Fibroblast of skin of abdomen (primary cell): Measurements from ENCODE around the gene IFTAP. TPM values are rescaled to one million over a fixed set of nuclear protein-coding genes. Genes with fewer than 3 reads are reported as not detected.
"Not testable (repeated sequence)": the region's sequence is repeated elsewhere in the genome, so short reads cannot be mapped to it uniquely, and the experiment has no call there.

Experiments
- DNase-seq: peaks from one replicate; pipeline ENCODE4 v3.0.0-alpha.2; 2013
- polyA plus RNA-seq, 2 experiments: library from polyadenylated mRNA; unstranded; fragments of 120-200 nt; gene quantifications; one replicate each; pipeline ENCODE4 v1.2.1, GENCODE V29; 2013; ENCODE audit not compliant: insufficient read length in 2 of 2

IFTAP gene, protein sequence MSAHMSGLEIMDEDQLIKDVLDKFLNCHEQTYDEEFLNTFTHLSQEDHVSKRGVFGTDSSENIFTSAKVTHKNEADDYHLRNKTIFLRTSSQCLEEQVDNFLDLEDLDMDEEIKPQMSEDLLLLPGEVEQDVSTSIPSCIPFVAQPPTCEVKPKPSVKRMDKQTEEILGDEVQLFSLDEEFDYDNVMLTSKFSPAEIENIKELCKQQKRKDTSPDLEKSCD
- polyA plus RNA-seq (2013, experiment 1 of 2; ENCODE audit: insufficient read length), result 32.0 TPM
- 34.1 TPM for polyA plus RNA-seq (2013, experiment 2 of 2; ENCODE audit: insufficient read length)

DNA sequence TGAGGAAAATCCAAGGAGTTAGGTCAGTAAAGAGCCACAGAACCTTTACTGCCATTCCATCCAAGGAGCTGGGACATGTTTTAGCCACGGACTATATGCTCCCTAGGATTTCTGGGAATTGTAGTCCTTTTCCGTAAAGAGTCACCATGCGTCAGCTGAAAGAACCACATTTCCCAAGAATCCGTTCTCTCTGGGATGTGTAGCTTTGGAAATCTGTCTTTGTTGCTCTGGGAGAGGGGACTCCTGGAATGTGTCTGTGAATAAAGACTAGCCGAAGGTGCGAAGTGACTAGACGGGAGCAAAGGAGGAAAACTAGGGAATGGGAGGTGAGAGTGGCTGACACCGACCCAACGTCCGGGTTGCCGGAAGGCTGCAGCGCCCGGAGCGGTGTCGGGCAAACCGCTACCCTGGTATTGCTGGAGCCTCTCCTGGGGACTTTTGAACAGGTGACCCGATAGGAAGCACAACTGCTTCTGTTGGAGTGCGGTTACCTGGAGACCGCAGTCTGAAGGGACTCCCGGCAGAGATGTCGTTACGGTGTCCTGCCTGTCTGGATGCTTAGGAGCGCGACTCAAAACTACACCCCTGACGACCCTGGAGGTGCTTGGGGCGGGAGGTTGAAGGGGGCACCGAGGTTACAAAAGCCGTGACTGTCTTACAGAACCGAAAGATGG is at the start of gene IFTAP:
IFTAP (plus strand) TSS at position 187 of the 674 bp plus-strand sequence. CDS start 15,602 bp downstream, outside the sequence.
- peak; percentile 91 for DNase-seq

DNA sequence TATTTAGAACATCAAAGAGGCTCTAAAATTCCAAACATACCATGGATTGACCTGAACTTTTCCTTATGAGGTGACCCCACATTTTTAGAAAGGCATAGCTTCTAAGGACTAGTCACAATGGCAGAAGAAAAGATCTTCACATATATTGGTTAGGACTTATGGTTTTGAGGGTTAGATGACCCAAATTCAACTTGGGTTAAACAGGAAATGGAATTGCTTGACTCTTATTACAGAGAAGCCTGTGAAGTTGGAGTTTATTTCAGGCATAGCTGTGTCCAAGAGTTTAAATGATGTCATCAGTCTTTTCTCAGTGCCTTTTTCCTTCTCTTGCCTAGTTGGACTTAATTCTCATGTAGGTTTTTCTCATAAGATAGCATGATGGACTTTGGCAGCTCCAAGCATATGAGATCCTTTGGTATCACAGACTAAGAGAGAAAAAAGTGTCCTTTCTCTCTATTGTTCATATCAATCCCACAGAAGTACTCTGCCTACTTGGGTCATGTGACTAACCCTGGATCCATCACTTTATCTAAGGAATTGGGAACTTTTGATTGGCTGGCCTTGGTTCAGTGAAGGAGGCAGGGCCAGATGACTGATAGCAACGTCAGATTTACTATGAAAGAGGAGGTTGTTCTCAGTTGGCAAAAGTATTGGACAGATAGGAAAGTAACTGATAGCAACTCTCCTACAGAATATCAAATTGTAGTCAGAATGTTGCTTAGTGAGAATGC is 43.8 kb upstream of the IFTAP start:
- DNase-seq, result no peak

DNA sequence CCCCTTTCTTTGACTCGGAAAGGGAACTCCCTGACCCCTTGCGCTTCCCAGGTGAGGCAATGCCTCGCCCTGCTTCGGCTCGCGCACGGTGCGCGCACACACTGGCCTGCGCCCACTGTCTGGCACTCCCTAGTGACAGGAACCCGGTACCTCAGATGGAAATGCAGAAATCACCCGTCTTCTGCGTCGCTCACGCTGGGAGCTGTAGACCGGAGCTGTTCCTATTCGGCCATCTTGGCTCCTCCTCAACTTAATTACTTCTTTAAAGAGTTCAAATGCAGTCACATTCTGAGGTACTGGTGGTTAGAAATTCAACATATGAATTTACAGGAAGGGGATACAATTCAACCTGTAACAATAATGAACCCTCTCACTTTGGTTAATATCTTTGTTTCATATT is 36.9 kb upstream of the IFTAP start:
- DNase-seq, result not testable (repeated sequence)

DNA sequence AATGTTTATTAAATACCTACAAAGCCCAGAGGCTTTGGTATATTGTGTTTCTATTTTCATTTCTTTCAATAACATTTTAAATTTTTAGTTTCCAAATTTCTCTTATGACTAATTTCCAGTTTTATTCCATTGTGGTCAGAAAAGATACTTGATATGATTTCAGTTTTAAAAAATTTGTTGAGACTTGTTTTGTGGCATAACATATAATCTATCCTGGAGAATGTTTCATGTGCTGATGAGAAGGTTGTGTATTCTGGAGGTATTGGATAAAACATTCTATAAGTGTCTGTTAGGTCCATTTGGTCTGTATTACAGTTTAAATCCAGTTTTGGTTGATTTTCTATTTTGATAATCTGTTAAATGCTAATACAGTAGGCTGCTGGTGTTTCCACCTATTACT is 36.3 kb upstream of the IFTAP start:
- no peak for DNase-seq

GRCh38 chr11:36558571-36559413 is 35.5 kb upstream of the IFTAP start:
- DNase-seq, result no peak

- peak; percentile 61 for DNase-seq
Measured at GRCh38 chr11:36564376-36565030, 29.8 kb upstream of the IFTAP start.

GRCh38 chr11:36565031-36565610 is 29.2 kb upstream of the IFTAP start:
- no peak for DNase-seq

DNA sequence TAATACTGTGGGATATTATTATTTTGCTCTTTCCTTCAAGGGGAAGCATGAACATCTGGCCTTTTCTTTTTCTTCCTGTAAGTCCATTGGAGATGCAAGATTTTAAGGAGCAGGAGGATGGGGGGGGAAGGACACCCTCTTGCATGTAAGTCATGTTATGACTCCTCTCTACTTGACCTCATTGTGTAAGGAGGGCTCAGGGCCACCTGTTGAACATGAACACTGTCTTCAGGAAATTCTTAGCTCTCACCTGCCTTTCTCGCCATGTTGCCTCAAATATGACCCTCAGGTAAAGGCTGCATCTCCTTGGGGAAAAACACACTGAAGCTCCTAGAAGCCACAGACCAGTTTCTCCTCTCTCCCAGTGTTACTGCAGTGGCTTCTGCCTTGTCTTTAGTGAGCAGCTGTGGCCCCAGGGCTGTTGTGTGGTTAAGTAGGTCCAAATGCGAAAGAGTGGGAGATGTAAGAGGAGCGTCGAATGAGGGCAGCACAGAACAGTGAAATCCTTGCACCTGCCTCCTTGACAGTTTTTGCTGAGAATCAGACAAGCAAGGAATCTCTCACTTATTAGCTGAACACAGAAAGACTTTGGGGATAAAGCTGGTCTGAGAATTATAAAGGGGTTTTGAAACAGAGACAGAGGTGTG is 27.8 kb upstream of the IFTAP start:
- DNase-seq, result no peak

DNA sequence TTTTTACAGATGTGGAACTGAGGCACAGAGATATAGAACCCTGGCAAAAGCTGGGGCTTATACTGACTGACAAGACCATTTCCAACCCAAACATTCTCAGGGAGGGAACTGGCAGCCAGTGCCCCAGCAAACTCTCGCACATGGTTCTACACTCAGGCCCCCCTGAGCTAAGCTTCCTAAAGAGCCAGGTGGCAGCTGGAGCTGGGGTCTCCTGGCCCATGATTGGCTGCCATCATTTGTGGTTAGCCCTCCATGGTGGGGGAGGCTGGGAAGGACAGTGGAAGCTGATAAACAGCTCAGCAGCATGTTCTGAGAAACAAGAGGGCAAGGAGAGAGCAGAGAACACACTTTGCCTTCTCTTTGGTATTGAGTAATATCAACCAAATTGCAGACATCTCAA is 26.6 kb upstream of the IFTAP start, which contains the start of gene RAG1:
RAG1 (plus strand) TSS at position 314 of the 400 bp plus-strand sequence. CDS start 5,298 bp downstream, outside the sequence.
- no peak for DNase-seq

GRCh38 chr11:36569095-36569494 is 25.2 kb upstream of the IFTAP start:
- no peak for DNase-seq

DNA sequence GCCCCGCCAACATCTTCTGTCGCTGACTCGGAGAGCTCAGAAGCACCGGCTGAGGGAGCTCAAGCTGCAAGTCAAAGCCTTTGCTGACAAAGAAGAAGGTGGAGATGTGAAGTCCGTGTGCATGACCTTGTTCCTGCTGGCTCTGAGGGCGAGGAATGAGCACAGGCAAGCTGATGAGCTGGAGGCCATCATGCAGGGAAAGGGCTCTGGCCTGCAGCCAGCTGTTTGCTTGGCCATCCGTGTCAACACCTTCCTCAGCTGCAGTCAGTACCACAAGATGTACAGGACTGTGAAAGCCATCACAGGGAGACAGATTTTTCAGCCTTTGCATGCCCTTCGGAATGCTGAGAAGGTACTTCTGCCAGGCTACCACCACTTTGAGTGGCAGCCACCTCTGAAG is 19.8 kb upstream of the IFTAP start:
- DNase-seq, result no peak

GRCh38 chr11:36577373-36577772 is 16.9 kb upstream of the IFTAP start:
- no peak for DNase-seq

DNA sequence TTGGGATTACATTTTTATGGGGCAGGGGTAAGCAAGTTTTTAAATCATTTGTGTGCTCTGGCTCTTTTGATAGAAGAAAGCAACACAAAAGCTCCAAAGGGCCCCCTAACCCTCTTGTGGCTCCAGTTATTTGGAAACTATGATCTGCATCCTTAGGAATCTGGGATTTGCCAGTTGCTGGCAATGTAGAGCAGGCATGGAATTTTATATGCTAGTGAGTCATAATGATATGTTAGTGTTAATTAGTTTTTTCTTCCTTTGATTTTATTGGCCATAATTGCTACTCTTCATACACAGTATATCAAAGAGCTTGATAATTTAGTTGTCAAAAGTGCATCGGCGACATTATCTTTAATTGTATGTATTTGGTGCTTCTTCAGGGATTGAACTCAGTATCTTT is 16.4 kb upstream of the IFTAP start:
- peak; percentile 71 for DNase-seq

DNA sequence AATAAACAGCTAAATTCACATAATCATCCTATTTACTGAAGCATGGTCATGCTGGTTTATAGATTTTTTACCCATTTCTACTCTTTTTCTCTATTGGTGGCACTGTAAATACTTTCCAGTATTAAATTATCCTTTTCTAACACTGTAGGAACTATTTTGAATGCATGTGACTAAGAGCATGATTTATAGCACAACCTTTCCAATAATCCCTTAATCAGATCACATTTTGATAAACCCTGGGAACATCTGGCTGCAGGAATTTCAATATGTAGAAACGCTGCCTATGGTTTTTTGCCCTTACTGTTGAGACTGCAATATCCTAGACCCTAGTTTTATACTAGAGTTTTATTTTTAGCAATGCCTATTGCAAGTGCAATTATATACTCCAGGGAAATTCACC is 15.8 kb upstream of the IFTAP start:
- DNase-seq, result peak; percentile 11

DNA sequence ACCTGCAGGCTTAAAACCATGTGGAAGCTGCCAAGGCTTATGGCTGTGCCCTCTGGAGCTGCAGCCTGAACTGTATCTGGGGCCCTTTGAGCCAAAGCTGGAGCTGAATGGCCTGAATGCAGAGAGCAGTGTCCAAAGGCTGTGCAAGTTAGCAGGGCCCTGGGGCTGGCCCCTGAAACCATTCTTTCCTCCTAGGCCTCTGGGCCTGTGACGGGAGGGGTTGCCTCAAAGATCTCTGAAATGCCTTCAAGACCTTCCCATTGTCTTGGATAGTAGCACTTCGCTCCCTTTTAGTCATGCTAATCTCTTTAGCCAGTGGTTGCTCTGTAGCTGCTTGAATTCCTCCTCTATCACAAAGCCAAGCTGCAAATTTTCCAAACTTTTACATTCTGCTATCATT is 12.8 kb upstream of the IFTAP start:
- no peak for DNase-seq

GRCh38 chr11:36583667-36584066 is 10.6 kb upstream of the IFTAP start:
- DNase-seq, result no peak

- DNase-seq, result no peak
Measured at GRCh38 chr11:36586543-36586942, 7.8 kb upstream of the IFTAP start.

DNA sequence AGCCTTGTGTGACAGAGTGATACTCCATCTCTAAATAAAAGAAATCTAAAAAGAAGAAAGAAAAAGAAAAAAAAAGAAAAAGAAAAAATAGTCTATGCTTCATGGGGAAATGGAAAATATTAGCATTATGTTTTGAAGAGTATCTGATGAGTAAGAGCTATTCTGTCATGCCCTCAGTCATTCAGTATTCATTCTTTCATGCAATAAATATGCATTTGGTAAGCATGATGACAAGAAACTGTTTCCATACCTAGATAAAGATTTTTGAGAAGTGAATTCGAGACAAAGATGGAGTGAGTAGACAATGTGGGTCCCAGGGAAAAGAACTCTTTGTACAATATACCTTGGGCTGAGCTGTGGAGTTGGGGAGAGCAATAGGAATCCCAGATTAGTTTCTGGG is 6.2 kb upstream of the IFTAP start:
- DNase-seq, result peak; percentile 9

GRCh38 chr11:36590513-36590912 is 3.8 kb upstream of the IFTAP start:
- DNase-seq, result no peak

DNA sequence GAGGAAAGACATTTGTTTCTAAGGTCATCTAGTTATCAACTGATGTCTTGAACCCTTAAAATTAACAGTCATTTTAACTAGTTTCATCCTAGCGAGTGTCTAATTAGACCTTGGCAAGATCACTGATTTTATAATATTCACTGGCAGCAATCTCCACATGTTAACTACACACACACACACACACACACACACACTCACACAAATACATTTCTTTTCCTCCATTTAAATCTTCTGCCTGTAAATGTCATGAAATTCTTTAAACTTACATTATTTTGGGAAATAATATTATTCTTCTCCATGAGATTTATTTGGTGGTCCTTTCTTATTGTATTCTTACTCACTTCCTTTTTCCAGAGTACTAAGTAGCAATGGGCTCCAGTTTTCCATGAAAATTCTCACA is 2.9 kb upstream of the IFTAP start:
- no peak for DNase-seq

- no peak for DNase-seq
Measured at GRCh38 chr11:36596880-36597279, 2.6 kb downstream of the IFTAP start.
